Uterus (tissue), 2 donors: Measurements from ENCODE around the gene NEK8.

Experiments used
- CTCF ChIP-seq, 4 experiments: fragments of 200-600 bp in 2 of 4; fragments of 450-650 bp in 2 of 4; sonication (generic) in 2 of 4; IDR thresholded peaks; one replicate each; pipeline ENCODE4 v1.5.1; 2016 to 2019; ENCODE audit warnings: antibody characterized with exemption in 4 of 4, mild to moderate bottlenecking in 2 of 4, moderate library complexity in 1 of 4
- POLR2A ChIP-seq, 2 donors: fragments of 450-650 bp; IDR thresholded peaks; one replicate each; pipeline ENCODE4 v1.6.1; 2016; ENCODE audit warnings: antibody characterized with exemption in 2 of 2, mild to moderate bottlenecking in 1 of 2, moderate library complexity in 1 of 2

GRCh38 chr17:28759256-28759865, 30.8 kb downstream of the NEK8 start:
- TF ChIP-seq CTCF (IDR thresholded peaks at IDR 0.05) (no peak), POLR2A (IDR thresholded peaks at IDR 0.05) (no peak)
